ENCODE data around the gene MECP2. TPM values are rescaled to one million over a fixed set of nuclear protein-coding genes. Genes with fewer than 3 reads are reported as not detected.

Gene MECP2
- total and polyA plus RNA-seq, 2 donors (not counting 1 experiment from before 2014, with no cell fraction given) = 20.0 to 122 TPM

DNA sequence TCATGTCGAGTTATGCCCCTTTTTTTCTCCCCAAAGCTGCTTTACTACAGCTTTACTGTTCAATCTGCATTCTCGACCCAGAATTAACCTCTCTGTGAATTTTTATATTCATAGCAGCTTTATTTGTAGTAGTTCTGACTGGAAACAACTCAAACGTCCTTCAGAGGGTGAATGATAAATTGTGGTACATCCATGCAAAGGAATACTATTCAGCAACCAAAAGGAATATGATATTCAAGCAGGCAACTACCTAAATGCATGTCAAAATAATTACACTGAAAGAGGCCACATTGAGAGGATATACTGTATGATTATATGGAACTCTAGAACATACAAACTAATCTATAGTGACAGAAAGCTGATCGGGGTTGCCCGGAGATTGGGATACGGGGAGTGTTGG lies 20.0 kb upstream of the MECP2 start:
- H2AFZ ChIP-seq (ENCODE audit: insufficient read depth, low read depth, low read length, poor library complexity, severe bottlenecking) = no peak overlapping the region
- no peak for ATAC-seq (ENCODE audit: low read depth)
- Mint-ChIP-seq H3K4me3 (no peak overlapping the region), H3K4me1 (peaks cover 4% of the 10 kb centered on the region), H3K27me3 (no peaks in the 10 kb centered on the region), H3K27ac (no peak overlapping the region), H3K9me3 (ENCODE audit: insufficient read depth) (no peaks in the 10 kb centered on the region)
- no peak overlapping the region for H3K9ac ChIP-seq (ENCODE audit: low read length)
- intact Hi-C loops (cut with micrococcal nuclease) = no loop called here
- CTCF ChIA-PET = interaction anchor here (0.5 kb wide), 1 partner anchor 205 kb away, joined by 4 read pairs; no protein-coding TSS in a partner anchor
- no peaks in the 10 kb centered on the region for H4K20me1 ChIP-seq (ENCODE audit: control insufficient read depth, insufficient read depth, low read length, poor library complexity, severe bottlenecking)
- POLR2A ChIA-PET = no interaction called here
- H3K9me3 ChIP-seq (ENCODE audit: control extremely low read depth in 1 of 3, control insufficient read depth in 2 of 3, insufficient read depth in 1 of 3, low read length in 2 of 3) = no peaks in the 10 kb centered on the region
- no peaks in the 10 kb centered on the region for H3K4me1 ChIP-seq (ENCODE audit: control insufficient read depth in 2 of 2, insufficient read depth in 2 of 2, low read length in 2 of 2)
- TF ChIP-seq EZH2 (IDR thresholded peaks at IDR 0.05; ENCODE audit: borderline replicate concordance, insufficient read depth, low read depth, low read length, poor library complexity, severe bottlenecking) = no peak
- TF ChIP-seq, protein P1, sequence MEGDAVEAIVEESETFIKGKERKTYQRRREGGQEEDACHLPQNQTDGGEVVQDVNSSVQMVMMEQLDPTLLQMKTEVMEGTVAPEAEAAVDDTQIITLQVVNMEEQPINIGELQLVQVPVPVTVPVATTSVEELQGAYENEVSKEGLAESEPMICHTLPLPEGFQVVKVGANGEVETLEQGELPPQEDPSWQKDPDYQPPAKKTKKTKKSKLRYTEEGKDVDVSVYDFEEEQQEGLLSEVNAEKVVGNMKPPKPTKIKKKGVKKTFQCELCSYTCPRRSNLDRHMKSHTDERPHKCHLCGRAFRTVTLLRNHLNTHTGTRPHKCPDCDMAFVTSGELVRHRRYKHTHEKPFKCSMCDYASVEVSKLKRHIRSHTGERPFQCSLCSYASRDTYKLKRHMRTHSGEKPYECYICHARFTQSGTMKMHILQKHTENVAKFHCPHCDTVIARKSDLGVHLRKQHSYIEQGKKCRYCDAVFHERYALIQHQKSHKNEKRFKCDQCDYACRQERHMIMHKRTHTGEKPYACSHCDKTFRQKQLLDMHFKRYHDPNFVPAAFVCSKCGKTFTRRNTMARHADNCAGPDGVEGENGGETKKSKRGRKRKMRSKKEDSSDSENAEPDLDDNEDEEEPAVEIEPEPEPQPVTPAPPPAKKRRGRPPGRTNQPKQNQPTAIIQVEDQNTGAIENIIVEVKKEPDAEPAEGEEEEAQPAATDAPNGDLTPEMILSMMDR (IDR thresholded peaks at IDR 0.05) = no peak
- H3K36me3 ChIP-seq (replicated peaks in 1 of 2; ENCODE audit: control extremely low read depth in 1 of 2, control insufficient read depth in 1 of 2, extremely low read depth in 1 of 2, insufficient read depth in 2 of 2, low read length in 1 of 2) = no peaks in the 10 kb centered on the region
- no CpG with 5 or more reads among the region's 6 CpGs for WGBS (ENCODE audit: insufficient coverage)
- no peak overlapping the region for H3K4me3 ChIP-seq (ENCODE audit: control extremely low read depth in 1 of 5, extremely low read depth in 1 of 5, insufficient read depth in 1 of 5, low read depth in 2 of 5, low read length in 4 of 5)
- no peak overlapping the region for H3K4me2 ChIP-seq (replicated peaks; ENCODE audit: low read depth, low read length, poor library complexity, severe bottlenecking)
- H3K79me2 ChIP-seq (ENCODE audit: control insufficient read depth, insufficient read depth, low read length) = no peaks in the 10 kb centered on the region
- H3K27ac ChIP-seq (ENCODE audit: low read length in 2 of 2) = no peak overlapping the region
- H3K27me3 ChIP-seq (replicated peaks in 1 of 4; ENCODE audit: control extremely low read depth in 1 of 4, control insufficient read depth in 3 of 4, insufficient read depth in 4 of 4, low read length in 3 of 4) = no peaks in the 10 kb centered on the region
- no peak for DNase-seq

DNA sequence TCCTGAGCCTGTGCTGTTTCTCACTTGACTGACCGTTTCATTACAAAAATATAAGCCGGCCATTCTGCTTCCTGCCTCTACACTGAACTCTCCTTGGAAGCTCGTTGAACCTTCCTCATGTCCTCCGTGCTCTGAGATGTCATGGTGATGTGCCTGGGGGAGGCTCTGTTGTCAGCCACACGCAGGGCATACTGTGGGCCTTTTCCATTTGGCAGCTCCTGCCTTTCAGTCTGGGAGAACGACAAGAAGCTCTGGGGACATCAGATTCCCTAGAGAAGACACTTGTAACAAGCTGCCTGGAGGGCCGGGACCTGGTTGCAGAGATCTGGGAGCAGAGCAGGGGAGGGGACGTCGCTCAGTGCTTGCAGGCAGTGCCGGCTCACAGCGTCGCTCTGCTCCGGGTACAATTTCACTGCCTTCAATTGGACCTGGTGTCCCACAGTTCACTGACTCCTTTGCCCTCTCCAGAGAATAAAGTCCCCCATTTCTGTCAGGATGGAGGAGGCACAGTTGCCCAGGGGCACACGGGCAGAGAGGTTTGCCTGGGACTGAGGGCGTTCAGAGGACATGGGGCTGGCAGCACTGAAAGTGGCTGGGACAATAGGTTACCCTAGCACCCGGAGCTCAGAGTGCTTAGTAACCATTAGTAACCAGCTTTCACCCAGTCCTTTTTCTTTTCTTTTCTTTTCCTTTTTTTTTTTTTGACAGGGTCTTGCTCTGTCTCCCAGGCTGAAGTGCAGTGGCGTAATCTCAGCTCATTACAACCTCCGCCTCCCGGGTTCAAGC lies 19.1 kb upstream of the MECP2 start:
- intact Hi-C loops (cut with micrococcal nuclease) = no loop called here
- H3K27me3 Mint-ChIP-seq = no peaks in the 10 kb centered on the region
- H4K20me1 ChIP-seq (ENCODE audit: control insufficient read depth, insufficient read depth, low read length, poor library complexity, severe bottlenecking) = no peaks in the 10 kb centered on the region
- DNase-seq = no peak
- no peaks in the 10 kb centered on the region for H3K9me3 ChIP-seq (ENCODE audit: control extremely low read depth in 1 of 3, control insufficient read depth in 2 of 3, insufficient read depth in 1 of 3, low read length in 2 of 3)
- H3K4me3 ChIP-seq (ENCODE audit: control extremely low read depth in 1 of 5, extremely low read depth in 1 of 5, insufficient read depth in 1 of 5, low read depth in 2 of 5, low read length in 4 of 5) = no peak overlapping the region
- no peaks in the 10 kb centered on the region for H3K9me3 Mint-ChIP-seq (ENCODE audit: insufficient read depth)
- no peaks in the 10 kb centered on the region for H3K4me1 ChIP-seq (ENCODE audit: control insufficient read depth in 2 of 2, insufficient read depth in 2 of 2, low read length in 2 of 2)
- H3K9ac ChIP-seq (ENCODE audit: low read length) = no peak overlapping the region
- H3K4me2 ChIP-seq (replicated peaks; ENCODE audit: low read depth, low read length, poor library complexity, severe bottlenecking) = no peak overlapping the region
- ATAC-seq (ENCODE audit: low read depth) = no peak
- no peak overlapping the region for H2AFZ ChIP-seq (ENCODE audit: insufficient read depth, low read depth, low read length, poor library complexity, severe bottlenecking)
- POLR2A ChIA-PET = no interaction called here
- no peak overlapping the region for H3K4me3 Mint-ChIP-seq
- H3K4me1 Mint-ChIP-seq = peaks cover 4% of the 10 kb centered on the region
- 87% methylated on average over 7 of the region's 19 CpGs for WGBS (ENCODE audit: insufficient coverage)
- no peaks in the 10 kb centered on the region for H3K79me2 ChIP-seq (ENCODE audit: control insufficient read depth, insufficient read depth, low read length)
- CTCF ChIA-PET = interaction anchor here (1.0 kb wide), 1 partner anchor 192 kb away, joined by 3 read pairs; no protein-coding TSS in a partner anchor
- TF ChIP-seq, protein P1 (IDR thresholded peaks at IDR 0.05) = no peak
- TF ChIP-seq EZH2 (IDR thresholded peaks at IDR 0.05; ENCODE audit: borderline replicate concordance, insufficient read depth, low read depth, low read length, poor library complexity, severe bottlenecking) = no peak
- no peak overlapping the region for H3K27ac Mint-ChIP-seq
- no peaks in the 10 kb centered on the region for H3K27me3 ChIP-seq (replicated peaks in 1 of 4; ENCODE audit: control extremely low read depth in 1 of 4, control insufficient read depth in 3 of 4, insufficient read depth in 4 of 4, low read length in 3 of 4)
- no peaks in the 10 kb centered on the region for H3K36me3 ChIP-seq (replicated peaks in 1 of 2; ENCODE audit: control extremely low read depth in 1 of 2, control insufficient read depth in 1 of 2, extremely low read depth in 1 of 2, insufficient read depth in 2 of 2, low read length in 1 of 2)
- H3K27ac ChIP-seq (ENCODE audit: low read length in 2 of 2) = no peak overlapping the region

Data from B cell (primary cell).